Measurements from ENCODE around the gene TP73.

The TP73 gene

DNA sequence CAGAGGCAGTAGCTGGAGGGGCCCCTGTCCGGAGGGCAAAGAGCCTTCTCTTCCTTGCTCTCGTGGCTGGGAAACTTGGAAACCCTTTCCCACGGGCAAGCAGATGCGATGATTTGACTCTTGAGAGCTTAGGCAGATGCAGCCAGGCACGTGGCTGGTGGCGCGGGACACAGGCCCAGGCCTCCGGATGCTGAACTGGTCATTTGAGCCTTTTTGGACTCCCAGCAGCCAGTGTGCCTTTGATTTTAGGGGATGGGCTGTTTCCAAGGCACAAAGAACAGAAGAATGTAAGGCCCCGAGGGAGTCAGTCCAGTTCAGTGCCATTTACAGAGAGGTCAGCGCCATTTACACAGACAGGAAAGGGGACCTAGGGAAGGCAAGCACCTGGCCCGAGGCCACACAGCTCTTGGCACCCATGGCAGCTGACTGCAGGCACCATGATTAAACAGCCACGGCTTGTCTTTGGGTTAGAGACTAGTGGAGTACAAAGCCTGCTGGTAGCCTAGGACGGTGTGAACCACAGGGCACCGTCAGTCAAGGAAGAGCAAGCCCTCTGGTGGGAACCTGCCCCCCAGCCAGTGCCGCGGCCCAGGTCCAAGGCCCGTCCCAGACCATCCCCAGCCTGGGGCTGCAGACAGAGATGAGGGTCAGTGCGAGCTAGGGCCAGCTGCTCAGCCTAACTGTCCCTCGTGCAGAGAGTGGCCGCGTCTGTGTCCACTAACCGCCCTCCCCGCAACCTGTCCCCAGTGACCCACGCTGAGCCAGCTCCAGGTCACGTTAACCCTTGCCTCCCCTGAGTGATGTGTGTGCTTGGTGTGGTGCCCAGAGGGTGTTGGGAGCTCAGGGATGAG, 79.5 kb downstream of the TP73 start:
- DNase-seq, result no peak

DNA sequence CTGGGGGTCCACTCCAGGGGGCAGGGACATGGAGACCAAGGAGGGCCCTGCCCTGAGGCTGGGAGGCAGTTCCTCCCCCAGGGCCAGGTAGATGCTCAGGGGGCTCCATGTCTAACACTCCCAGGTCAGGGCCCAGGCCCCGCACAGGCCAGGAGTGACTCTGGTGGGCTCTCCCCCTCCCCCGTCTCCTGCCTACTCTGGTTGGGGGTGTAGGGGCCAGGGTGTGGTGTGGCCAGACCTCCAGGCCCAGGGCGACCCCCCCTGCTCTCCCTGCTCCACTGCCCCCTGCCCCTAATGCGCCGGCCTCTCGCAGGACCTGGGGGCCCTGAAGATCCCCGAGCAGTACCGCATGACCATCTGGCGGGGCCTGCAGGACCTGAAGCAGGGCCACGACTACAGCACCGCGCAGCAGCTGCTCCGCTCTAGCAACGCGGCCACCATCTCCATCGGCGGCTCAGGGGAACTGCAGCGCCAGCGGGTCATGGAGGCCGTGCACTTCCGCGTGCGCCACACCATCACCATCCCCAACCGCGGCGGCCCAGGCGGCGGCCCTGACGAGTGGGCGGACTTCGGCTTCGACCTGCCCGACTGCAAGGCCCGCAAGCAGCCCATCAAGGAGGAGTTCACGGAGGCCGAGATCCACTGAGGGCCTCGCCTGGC, 80.2 kb downstream of the TP73 start:
- no peak for DNase-seq

DNA sequence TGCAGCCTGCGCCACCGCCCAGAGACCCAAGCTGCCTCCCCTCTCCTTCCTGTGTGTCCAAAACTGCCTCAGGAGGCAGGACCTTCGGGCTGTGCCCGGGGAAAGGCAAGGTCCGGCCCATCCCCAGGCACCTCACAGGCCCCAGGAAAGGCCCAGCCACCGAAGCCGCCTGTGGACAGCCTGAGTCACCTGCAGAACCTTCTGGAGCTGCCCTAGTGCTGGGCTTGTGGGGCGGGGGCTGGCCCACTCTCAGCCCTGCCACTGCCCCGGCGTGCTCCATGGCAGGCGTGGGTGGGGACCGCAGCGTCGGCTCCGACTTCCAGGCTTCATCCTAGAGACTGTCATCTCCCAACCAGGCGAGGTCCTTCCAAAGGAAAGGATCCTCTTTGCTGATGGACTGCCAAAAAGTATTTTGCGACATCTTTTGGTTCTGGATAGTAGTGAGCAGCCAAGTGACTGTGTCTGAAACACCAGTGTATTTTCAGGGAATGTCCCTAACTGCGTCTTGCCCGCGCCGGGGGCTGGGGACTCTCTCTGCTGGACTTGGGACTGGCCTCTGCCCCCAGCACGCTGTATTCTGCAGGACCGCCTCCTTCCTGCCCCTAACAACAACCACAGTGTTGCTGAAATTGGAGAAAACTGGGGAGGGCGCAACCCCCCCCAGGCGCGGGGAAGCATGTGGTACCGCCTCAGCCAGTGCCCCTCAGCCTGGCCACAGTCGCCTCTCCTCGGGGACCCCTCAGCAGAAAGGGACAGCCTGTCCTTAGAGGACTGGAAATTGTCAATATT, 81.0 kb downstream of the TP73 start:
- DNase-seq, result no peak

DNA sequence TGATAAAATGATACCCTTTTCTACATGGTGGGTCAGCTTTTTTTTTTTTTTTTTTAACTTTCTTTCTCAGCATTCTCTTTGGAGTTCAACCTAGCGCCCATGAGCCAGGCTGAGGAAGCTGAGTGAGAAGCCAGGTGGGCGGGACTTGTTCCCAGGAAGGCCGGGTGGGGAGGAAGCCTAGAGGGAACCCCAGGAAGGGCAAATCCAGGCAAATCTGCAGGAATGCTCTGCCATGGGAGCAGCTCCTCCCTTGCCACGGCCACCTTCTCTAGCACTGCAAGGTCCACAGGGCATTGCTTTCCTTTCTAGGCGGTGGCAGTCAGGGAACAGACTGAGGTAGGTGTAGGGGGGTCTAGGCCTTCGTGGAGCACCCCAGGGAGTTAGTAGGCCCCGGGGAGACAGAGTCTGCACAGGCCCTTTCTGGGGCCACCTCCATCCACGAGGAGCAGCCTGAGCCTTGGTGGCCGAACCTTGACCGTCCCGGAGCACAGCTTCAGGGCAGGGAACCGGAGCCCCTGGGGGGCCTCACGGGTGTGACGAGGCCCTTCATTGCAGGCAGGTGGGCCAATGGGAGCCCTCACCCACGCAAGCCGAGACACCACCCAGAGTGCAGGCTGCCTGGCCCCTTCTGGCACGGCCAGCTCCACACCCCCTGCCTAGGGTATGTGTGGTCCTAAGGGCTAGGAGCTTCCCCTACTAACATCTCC, 81.7 kb downstream of the TP73 start:
- DNase-seq, result no peak

DNA sequence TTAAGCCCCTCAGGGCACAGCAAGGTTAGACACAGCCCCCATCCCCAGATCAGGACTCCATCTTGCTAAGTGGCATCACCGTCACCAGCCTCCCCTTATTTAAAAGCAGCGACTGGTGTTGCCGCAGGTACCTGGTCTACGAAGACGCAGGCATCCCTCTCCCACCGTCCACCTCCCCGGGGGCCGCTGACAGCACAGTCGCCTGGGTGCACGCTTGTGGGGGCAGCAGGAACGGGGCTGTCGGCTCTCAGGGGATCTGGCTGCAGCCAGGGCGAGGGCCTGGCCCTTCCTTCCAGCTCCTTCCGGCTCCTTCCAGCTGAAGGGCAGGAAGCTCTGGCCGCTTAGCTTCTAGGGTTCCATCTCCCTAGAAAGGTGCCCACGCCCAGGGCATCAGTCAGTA, 82.3 kb downstream of the TP73 start:
- no peak for DNase-seq

DNA sequence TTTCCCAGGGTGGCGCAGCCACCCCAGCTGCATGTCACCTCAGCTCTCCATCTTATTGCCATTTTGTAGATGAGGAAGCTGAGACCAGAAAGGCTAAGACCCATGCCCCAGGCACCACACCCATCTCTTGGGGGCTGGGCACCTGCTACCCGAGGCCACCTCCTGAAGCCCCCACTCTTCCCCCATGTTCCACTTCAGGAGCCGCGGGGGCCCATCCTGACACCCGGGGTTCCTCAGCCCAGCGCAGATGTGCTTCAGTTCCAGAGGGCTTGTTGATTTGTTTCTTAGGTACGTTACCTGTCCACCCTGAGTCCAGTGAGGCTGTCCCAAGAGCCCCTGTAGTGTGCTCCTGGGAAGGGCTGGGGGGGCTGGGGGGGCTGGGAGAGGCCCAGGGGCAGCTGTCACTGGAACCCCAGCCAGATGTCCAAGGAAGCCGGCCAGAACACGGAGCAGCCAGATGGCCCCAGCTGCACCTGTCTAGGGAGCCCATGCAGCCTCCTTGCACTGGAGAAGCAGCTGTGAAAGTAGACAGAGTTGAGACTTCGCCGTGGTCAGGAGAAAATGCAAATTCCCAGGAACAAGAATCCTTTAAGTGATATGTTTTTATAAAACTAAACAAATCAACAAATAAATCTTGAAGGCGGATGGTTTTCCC, 82.8 kb downstream of the TP73 start:
- DNase-seq, result no peak

DNA sequence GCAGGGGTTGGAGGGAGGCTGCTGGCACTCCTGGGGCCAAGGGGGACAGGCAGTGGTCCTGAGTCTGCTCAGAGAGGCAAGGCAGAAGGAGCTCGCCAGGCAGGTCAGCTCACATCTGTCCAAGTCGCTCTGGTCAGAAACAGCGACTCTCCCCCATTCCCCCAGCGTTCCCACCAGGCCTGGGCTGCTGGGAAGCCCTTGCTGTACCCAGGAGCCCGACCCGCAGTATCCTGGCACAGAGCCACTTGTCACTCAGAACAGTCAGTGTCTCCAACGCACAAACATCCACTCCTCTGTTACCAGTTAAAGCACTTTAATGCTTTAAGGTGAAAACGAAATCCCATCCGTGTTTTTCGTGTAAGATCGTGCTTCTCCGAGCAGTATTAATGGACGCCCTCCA, 83.4 kb downstream of the TP73 start:
- DNase-seq, result no peak

DNA sequence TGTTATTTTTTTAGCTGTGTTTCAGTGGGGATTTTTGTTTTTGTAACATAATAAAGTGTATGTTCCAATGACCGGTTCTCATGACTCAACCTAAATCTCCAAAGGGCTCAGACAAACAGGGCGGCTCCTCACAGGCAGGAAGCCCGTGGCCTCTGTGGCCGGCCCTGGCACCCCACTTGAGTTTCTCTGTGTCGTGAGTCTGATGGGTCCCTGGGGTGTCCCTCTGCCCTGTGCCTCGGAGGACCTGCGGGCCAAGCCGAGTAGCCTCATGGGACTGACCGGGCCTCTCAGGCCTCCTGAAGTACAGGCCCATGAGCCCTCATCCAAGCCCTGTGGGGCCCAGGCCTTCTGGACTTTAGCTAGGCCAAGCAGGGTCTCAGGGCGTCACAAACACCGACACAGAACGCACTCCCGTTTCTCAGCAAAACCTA, 83.8 kb downstream of the TP73 start:
- no peak for DNase-seq

DNA sequence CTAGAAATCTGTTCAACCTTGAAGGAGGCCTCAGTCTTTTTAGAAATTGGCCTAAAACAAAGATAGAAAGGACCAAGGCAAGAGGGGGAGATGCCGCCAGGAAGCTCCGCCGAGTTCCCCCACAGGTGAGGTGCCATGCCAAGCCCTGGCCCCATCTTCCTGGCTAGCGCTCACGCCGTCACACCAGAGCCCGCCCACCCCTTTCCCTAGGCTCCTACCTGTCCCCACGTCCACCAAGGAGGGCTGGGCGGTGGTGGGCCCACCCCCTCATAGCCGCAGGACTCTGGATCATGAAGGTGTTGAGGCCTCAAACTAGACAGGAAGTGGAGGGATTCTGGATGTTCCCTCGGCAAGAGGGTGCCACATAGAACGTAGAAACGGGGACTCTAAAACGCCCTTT, 84.4 kb downstream of the TP73 start:
- no peak for DNase-seq

DNA sequence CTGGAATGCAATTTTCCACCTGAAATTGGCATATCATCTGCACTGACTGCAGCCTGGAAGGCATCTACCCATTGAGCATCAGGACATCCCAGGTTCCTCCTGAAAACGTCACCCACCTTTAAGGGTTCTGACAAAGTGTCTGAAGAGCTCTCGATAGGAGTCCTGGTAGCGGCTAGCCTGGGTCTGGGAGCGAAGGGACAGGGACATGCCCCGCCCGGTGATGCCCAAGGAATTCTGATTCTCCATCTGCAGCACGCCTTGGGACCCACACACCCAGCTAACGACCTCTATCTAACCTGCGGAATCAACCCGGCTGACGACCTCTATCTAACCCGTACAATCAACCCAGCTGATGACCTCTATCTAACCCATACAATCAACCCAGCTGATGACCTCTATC, 86.6 kb downstream of the TP73 start:
- no peak for DNase-seq

DNA sequence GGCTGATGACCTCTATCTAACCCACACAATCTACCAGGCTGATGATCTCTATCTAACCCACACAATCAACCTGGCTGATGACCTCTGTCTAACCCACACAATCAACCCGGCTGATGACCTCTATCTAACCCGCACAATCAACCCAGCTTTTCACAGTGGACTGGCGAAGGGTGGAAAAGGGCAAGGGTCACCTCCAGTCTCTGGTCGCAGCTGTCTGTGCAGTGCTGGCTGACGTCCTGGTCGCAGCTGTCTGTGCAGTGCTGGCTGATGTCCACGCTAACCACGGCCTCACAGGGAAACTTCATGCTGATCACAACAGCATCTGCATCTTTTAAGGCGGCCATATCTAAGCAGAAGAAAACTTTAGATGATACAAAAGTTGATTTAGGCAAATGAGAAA, 87.7 kb downstream of the TP73 start:
- no peak for DNase-seq

DNA sequence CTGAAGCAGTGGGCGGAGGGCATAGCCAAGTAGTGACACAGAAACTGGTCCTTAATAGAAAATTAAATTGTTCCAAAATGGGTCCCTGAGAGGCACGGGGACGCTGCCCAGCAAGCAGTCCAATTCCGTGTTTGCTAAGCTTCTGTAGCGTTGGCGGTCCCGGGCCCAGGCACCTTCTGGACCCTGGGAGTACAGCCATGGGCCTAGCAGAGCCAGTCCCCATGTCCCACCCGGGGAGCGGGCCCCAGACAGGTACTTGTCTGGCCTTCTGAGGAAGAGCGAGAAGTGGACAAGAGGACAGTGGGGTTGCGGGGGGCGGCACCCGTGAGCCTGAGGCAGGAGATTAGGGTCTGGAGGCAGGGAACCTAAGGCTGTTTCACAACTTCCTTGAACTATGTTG, 88.4 kb downstream of the TP73 start:
- no peak for DNase-seq

DNA sequence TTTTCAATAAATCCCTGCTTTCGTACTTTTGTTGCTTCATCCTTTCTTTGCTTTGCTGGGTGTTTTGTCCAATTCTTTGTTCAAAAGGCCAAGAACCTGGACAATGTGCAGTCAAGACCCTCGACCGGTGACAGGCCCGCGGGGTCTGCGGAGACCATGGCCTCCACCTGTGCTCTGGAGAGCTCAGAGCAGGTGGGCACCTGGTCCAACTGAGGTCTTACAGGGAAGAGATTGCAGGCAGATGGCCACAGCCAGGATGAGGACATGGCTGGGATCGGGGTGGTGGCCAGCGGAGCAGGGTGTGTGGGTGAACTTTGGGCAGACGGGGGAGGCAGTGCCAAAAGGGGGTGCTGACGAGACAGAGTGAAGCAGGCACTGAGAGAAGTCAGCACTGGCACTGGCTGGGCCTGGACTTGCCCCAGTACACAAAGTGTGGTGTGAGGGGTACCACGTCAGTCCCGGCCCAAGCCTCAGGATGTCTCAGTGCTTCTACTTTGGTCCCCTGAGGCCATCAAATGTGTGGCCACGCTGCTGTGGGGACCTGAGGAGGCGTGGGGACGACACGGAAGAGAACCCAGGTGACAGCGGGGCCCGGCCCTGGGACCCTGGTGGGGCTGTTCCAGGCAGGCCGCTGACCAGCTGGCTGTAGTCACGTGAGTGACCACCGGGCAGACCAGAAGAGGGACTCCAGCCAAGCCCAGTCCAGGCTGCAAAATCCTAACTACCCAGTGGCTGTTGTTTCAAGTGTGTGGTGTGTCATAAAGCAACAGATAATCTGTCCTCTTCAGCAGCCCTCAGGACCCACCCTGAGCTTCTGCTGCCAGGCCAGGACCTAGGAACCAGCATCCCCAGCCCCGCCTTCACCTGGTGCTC, 89.5 kb downstream of the TP73 start:
- DNase-seq, result no peak

DNA sequence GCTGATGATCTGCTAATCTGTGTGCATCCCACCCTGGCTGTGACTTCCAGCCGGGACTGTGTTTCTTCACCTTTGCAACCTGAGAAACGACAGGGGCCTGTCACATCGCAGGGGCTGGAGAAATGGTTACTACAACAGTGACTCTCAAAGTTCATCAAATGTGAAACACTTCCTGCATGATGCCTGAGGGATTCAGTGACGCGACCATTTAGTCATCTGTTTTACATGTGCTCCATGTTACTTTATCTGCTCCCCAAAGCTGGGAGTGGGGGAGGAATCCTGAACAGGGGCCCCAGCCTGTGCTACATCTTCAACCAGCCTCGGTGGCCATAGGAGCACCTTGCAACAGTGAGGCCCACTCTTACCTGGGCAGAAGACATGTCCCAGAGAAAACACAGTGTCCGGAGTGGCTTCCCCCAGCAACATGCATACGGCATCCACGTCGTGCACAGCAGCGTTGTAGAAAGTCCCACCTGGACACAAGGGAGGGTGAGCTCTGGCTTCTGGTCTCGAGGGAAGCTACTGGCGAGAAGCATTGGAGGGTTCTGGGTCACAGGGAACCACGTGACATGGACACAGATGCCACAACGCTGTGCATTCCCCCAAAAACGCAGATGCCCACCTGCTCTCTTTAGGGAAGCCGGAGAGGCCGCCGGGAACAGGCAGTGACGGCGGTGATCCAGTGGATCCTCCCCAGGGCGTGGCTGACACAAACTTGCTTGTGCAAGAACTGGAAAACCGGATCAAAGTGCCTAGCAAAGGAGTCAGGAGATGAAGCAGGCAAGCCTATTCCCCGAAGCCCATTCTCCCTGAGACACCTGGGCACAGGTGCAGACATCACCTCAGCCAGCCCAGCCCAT, 90.4 kb downstream of the TP73 start:
- no peak for DNase-seq

DNA sequence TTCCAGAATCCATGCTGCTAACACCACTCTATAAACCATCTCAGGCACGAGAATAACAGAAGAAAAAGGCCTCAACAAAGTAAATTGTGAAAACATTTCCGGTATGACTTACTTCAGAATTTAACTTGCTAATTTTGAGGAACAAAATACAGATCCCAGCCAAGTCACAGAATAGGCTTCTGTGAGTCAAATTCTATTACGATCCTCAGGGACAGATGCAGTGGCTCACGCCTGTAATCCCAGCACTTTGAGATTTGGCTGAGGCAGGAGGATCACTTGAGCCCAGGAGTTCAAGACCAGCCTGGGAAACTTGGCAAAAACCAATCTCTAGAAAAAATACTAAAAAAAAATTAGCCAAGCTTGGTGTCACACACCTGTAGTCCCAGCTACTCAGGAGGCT, 91.1 kb downstream of the TP73 start:
- no peak for DNase-seq

DNA sequence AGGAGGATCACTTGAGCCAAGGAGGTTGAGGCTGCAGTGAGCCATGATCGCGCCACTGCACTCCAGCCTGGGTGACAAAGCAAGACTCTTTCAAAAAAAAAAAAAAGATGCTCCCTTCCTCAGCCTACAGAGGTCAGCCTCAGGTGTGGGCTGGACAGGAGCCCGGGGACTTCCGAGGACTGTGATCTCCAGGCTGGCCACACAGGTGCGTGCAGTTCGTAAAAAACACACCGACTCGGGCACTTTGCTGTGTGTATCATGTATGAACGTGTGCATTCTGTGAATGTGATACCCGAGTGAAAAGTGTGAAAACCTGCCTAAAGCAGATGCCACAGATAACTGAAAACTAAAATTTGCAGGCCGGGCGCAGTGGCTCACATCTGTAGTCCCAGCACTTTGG, 91.5 kb downstream of the TP73 start:
- DNase-seq, result no peak

DNA sequence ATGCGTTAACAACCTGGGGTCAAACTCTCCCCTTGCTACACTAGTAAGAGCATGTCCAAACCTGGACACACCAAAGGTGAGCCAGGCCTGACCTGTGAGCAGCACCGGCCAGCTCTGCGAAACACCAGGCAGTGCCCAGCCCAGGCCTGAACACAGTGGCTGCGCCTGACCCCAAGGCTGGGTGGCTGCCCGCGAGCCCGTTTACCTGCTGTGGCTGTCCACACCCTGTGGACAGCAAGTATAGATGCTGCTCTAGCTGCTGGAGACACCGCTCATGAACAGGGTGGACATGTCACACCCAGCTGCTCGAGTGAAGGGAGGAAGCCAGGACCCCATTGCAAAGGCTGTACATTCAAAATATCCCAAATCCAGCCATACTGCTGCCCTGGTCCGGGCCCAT, 92.3 kb downstream of the TP73 start:
- no peak for DNase-seq

DNA sequence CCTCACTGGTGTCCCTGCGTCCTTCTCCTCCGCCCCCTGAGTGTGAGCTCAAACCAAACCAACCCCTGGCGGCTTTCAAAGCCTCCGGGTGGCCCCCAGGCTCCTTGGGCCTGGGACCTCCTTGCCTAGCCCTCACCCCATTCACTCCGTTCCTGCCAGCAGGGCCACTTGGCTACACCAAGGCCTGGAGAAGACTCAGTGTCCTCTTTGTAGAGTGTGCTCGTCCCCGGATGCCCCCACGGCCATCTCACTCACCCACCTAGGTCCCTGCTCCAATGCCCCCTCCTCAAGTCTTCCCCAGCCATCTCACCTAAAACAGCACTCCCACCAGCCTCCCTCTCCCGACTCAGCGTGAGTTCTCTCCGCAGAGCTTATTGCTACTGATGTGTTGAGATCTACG, 92.8 kb downstream of the TP73 start:
- DNase-seq, result no peak

DNA sequence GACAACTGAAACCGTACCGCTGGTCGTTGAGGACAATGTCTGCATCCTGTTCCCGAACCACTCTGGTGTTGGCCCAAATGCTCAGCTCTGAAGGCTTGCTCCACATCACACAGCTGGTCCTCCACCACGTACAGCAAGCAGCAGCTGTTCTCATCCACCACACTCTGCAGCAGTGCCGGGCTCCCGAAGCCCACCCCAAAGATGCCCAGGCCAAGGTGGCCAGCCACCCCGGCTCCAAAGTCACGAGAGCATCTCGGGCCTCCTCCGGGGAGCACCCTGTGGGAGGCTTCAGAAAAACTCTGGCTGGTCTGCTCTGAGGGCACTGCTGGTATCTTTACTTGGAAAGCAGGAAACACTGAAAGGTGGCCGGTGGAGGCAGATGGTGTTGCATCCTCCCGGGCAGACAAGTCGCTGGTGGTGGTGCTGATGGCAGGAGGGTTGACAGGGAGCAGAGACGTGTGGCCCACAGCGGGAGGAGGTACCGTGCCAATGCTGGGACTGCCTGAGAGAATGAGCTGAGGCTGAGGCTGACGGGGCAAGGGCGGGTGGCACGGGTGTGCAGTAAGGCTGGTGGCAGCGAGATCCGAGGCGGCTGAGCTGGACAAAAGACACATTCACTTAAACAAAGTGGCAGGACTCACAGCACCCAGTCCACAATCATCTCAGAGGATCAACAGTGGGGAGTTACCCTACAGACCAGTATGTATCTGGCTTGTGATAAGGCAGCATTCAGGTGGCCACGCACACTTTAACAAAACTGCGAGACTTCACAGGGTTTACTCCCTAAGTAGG, 93.5 kb downstream of the TP73 start:
- no peak for DNase-seq

DNA sequence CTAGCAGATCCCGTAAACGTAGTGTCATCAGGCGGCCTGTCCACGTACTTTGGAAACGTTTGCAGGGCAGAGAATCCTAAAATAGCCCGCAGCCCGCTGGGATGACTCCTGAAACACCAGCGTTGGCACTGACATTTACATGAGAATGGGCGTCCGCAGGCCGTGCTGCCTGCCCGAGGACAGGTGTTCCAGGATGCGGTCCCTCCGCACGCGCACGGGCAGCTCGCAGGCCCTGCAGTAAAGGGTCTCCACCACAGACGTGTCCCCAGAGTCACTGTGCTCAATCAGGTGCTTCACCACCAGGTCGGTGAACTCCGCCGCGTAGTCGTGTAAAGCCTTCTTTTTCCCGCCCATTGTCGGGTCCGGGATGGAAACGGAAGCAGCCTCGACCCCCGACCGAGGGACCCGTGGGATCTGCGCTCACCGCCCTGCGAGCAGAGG, 94.1 kb downstream of the TP73 start:
- peak; percentile 40 for DNase-seq
